Suppressor macrophage (primary cell): ENCODE results near the gene ANKS1A.

Experiments
- DNase-seq, 4 experiments: peaks; one replicate each; pipeline ENCODE4 v3.0.0-alpha.2; 2020 to 2022

ANKS1A gene

DNA sequence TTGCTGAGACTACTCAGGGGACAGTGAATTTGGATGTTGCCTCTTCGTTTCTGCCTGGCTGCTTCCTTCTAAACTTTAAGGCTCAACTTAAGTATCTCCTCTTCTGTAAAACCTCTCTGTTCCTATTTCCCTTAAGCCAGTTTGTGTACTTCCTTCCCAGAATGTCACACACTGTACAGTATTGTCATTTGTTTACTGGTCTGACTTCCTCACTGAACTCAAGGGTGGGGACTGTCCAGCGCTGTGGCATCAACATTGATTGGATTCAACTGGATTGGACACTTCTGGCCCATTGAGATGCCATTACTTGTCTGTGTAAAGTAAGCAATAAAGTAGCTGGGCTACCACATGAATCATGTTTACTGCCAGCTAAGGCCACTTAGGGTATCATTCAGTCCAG lies 69.7 kb downstream of the ANKS1A start:
- peak; percentile 4 to 60 (median 34) for DNase-seq

GRCh38 chr6:34959224-34959623 lies 70.2 kb downstream of the ANKS1A start:
- DNase-seq, result no peak

GRCh38 chr6:34961082-34961481 lies 72.0 kb downstream of the ANKS1A start:
- DNase-seq, result no peak

GRCh38 chr6:34961574-34961973 lies 72.5 kb downstream of the ANKS1A start:
- peak; percentile 26 to 46 (median 29) for DNase-seq

DNA sequence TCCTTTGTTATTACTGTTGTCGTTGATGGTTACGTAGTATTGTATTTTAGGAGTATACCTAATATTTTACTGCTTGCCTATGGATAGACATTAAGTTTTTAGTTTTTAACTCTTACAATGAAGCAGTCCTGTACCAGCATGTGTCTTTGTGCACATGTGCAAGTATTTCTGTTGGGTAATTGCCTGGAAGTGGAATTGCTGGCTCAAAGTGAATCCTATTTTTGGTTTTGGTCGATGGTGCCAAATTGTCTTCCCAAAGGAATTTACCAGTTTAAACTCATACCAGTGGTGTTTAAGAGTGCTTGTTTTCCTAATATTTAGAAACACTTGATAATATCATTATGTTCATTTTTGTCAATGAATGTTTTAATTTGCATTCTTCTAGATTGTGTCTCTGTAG lies 75.5 kb downstream of the ANKS1A start:
- no peak for DNase-seq

- DNase-seq, result no peak
These were observed 78.4 kb downstream of the ANKS1A start for GRCh38 chr6:34967461-34967860.

DNA sequence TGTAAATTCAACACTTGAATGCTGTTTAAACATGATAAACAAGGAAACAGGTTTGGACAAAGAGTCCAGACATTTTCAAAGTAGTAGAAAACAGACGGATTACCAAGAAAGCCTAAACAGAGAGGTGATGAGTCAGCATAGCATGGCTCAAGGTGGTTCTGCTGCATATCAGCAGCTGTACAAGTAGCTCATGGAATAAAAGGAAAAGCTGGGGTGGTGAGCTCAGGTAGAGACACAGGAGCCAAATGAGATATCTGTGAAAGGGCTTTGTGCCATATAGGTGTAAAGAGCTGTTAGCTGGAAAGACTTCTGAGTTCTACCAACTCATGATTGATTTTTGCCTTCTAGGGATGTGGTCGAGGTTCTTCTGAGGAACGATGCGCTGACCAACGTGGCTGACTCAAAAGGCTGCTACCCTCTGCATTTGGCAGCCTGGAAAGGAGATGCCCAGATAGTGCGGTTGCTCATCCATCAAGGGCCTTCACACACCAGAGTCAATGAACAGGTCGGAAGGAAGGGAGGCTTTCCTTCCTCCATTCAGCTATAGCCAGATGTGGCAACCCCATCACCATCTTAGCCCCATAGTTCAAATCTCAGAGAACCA lies 80.7 kb downstream of the ANKS1A start:
- no peak for DNase-seq

DNA sequence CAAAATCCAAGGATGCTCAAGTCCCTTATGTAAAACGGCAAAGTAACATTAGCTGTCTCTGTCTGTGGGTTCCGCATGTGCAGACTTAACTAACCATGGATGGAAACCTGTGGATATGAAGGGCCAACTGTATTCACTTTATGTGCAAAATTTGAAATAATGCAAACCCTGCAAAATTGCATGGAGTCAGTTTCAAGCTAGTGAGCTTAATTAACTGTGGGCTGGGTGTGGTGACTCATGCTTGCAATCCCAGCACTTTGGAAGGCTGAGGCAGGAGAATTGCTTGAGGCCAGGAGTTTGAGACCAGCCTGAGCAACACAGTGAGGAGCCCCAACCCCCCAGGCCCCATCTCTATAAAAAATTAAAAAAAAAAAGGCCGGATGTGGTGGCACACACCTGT lies 81.4 kb downstream of the ANKS1A start:
- DNase-seq, result no peak

GRCh38 chr6:34970957-34971356 lies 81.9 kb downstream of the ANKS1A start:
- DNase-seq, result no peak

- DNase-seq, result peak in 1 of 4 experiments; percentile 8
These were observed 84.6 kb downstream of the ANKS1A start for GRCh38 chr6:34973547-34974248.

DNA sequence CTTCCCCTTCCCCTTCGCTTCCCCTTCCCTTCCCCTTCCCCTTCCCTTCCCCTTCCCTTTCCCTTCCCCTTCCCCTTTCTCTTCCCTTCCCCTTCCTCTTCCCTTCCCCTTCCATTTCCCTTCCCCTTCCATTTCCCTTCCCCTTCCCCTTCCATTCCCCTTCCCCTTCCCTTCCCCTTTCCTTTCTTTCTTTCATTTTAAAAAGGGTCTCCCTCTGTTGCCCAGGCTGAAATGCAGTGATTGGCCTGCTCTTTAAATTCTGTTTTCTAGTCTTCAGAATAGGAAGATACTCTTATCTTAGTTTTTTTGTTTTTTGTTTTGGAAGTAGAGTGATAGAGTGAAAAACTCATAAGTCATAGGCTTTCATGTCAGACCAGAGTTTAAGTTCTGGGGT lies 85.2 kb downstream of the ANKS1A start:
- DNase-seq, result no peak

- no peak for DNase-seq
These were observed 87.2 kb downstream of the ANKS1A start for GRCh38 chr6:34976239-34976638.

- no peak for DNase-seq
These were observed 90.2 kb downstream of the ANKS1A start for GRCh38 chr6:34979218-34979617.

DNA sequence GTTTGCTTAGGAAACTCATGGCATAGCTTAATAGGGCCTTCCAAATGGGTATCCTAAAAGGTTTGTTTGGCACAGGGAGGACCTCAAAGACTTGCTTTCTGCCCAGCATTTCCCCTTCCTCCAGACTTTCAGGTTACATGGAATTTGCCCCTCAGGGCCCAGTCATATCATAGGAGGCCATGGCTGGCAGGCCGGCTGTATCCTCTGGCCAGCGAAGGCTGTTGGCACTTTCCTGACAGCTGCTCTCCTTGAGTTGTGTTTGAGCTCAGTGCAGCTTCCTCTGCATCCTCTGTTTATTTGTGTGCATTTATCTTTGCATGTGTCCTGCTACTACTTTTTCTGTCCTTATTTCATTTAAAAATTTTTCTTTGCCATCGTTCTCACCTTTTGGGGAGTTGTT lies 90.9 kb downstream of the ANKS1A start:
- DNase-seq, result no peak

DNA sequence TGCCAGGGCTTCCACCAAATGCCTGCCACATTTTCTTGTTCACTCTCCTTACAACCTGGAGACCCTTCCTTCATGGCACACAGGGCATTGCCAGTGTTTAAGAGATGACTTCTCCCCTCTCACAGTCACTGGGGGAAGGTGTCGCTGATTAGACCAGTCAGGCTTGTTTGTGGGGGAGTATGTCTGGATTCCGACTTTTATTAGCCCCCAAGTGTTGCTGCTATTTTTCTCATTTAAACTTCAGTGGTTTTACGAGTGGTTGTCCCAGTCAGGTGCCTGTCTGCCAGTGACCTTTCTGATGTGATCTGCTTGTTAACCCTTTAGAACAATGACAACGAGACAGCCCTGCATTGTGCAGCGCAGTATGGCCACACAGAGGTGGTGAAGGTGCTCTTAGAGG lies 92.3 kb downstream of the ANKS1A start:
- DNase-seq, result no peak

- no peak for DNase-seq
These were observed 92.9 kb downstream of the ANKS1A start for GRCh38 chr6:34981951-34982350.

DNA sequence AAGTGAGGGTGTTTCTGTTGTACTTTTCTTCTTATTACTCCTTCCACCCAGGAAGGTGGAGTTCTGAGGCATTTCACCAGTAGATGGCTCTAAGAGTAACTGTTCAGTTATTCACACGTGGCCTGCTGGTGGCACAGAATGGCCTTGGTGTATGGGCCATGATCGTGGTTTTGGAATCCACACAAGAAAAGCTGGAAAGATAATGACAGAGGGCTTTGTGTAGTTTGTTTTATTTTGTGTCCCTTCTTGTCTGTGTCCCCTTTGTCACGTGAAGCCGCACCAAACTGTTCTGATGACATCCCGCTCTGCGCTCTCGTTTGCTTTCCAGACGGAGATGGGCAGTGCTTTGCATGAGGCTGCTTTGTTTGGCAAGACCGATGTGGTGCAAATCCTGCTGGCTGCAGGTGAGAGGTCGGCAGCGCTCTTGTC lies 93.4 kb downstream of the ANKS1A start:
- DNase-seq, result peak in 2 of 4 experiments; percentile 31 to 35

DNA sequence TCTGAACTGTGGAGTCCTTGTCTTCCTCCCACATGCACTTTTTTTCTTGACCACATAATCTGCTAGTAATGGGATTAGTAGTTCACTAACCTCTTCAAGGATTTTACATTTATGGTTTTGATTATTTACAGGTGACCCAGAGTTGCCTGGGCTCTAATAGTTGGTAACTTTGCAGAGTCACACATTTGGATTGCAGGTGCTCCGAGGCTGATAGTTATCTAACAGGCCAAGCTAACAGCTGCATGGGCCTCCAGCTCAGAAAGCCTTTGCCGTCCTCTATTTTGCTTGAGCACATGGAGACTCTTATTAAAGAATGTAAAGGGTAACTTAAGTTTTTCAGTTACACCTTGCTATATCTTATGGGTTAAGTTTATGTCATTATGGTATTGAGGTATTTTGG lies 95.4 kb downstream of the ANKS1A start:
- no peak for DNase-seq

GRCh38 chr6:34985236-34985635 lies 96.2 kb downstream of the ANKS1A start:
- DNase-seq, result no peak

DNA sequence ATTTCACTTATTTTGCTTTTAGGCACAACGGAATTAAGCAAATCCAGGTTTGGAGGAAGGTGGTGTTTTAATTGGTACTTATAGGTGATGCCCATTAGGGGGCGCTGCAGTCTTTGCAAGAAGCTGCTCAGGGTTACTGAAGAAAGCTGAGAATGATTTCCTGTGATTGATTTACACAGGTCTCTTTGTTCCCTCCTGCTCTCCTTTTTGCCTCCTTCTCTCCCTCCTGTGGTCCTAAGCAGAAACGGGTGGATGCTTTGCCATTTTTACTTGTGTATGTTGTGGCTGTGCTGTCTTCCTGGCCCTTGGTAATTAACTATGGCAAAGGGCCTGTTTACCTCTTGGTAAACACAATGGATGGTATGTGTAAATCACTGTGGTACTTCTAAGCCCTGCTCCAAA lies 97.8 kb downstream of the ANKS1A start:
- peak; percentile 74 to 92 (median 80) for DNase-seq

DNA sequence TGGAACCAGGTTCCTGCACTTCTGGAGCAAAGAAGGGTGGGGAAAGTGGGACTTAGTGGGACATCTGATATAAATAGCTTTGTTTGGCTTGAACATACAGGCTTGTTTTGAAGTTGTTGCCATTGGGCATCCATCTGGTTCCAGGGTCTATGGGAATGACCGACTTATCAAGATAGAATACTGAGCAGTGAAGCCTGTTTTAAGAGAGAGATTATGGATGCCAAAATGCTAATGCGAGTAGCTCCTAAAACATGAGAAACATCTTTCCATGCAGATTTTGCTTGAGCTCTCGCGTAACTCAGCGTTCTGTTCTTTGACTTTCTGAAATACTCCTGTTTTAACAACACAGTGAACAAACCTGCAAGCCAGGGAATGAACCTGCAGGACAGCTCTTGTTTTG lies 98.5 kb downstream of the ANKS1A start:
- DNase-seq, result no peak

DNA sequence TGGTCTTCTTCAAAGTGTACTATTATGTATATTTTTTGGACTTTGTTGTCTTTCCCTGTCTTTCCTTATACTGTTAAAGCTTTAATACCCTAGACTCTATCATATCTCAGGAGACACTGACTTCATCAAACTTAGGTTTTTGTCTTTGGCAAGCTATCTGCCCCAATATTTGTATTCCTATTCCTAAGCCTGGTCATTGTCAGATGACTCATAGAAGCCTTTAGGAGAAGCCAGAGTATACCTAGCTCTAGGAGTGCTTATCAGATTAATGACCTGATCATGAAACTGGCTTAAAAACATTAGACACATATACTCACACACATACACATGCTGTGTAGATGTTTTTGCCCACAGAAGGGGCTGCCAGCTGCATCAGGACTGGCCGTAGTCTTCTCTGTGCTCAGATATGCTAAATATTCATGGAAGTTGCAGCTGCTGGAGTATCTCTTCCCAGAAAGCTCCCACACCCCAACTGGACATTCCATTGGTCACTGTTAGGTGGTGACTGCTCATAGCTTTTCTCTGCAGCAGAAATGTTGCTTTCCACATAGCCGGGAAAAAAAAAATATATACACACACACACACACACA lies 102.0 kb downstream of the ANKS1A start:
- no peak for DNase-seq

- DNase-seq, result no peak
These were observed 103.3 kb downstream of the ANKS1A start for GRCh38 chr6:34992376-34992775.

- no peak for DNase-seq
These were observed 104.2 kb downstream of the ANKS1A start for GRCh38 chr6:34993213-34993612.
